ENCODE measurements around the gene MEOX2.

The MEOX2 gene

DNA sequence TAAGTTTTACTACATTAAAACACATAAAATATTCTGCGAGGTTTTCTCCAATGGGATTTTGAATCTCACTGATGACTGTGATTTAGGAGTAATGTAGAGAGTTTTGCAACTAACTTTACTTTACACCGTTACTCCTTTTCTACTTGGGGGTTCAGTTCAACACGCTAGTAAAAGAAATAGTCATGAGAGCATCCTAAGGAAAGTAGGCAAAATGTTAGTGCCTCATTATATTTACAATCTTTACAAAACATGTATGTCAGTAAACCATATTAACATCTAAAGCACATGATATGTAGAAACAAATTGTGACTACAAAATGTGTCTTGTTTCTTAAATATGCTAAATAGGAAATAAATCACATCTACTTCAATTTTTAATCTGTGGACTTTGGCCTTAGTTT lies 6.0 kb downstream of the MEOX2 start:
- no peak for FAIRE-seq

DNA sequence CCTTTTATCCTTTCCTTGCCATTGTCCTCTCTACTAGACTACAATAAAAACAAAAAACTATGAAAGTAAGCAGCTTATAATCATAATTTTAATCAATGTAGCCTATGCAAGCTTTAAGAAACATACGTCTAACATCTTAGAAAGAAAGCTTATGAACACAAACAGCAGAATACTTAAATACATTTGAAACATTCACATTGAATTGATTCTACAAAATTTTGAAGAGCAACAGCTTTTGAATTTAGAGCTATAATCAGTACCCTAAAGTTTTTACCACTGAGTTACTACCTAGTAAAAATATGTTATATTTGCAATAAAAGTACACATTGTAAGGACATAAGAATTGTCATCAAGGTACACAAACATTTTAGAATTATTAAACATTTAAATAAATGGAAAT lies 7.2 kb downstream of the MEOX2 start:
- no peak for FAIRE-seq

DNA sequence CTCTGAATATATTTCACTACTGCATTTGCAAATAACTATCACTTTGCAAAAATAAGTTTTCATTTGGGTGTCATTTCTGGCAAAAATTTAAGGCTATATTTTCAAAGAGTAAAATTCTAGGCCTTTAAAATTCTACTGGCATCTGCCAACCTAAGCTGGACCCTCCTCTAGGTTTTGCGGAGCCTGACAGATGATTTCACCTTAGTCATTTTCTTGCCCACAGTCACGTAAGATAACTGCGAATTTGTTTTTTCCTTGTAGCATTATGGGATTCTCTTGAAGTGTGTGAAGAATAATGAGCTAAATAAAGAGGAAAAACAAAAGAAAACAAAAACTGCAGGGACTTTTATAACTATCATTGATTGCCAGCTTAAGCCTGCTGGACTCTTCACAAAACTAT lies 7.8 kb downstream of the MEOX2 start:
- no peak for FAIRE-seq

DNA sequence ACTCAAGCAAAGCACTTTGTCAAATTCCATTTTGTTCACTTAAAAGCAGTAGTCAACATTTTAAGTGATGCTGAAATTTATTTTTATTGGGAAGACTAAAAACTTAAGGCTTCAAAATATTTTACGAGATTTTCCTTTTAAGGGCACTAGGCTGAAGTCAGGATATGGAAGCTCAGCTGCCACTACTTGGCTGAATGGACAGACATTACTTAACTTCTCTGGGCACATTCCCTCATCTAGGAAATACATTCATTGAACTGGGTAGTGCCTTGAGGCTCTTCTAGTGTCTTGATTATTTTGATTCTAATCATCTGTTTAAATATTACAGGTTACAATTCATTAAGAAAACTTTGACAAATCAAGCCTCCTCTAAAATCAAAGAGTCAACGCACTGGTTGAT lies 11.1 kb downstream of the MEOX2 start:
- no peak for FAIRE-seq

DNA sequence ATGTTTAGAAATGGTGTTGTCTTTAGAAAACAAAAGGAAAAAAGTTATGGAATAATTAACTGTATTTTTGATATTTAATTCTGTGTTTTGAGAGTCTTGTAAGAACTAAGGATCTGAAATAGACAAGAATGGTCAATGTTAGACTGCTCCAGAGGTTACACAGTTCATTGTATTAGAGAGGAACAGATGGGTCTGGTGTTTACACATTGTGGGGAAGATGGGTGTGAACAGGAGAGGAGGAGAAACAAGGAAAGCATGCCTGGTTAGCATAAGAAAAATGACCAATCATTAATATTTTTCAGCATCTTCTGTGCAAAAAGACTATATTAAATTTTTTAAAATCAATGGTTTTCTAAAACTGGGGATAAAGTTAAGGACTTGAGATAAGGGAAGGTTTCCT lies 11.9 kb downstream of the MEOX2 start:
- no peak for FAIRE-seq

DNA sequence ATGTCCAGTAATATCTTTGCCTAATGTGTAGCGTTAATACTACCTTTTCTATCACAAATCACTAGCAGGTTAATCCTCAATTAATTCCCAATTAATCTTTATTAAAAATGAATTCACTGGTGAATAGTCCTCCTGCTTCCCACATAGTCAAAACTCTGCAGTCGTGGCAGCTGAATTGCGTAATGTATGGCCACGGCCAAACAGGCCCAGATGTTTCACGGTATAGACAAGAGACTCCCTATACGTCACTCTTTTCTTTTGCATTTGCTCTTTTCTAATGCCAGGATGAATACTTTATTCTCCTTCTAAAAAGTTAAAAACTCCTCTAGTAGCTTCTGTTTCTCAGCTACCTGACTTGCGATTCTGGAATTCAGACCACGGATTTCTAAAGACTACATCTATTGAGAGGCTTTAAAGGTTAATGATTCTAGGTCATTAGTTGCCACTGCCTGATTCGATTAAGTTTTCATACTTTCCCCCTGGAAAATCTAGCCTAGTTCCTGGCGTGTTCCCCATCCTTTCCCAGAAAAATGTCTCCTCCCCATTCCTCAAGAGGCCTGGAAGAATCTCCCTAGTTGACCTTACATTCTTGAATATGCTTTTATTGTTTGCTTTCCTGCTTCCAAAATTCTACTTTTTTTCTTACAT lies 16.9 kb downstream of the MEOX2 start:
- FAIRE-seq, result no peak

DNA sequence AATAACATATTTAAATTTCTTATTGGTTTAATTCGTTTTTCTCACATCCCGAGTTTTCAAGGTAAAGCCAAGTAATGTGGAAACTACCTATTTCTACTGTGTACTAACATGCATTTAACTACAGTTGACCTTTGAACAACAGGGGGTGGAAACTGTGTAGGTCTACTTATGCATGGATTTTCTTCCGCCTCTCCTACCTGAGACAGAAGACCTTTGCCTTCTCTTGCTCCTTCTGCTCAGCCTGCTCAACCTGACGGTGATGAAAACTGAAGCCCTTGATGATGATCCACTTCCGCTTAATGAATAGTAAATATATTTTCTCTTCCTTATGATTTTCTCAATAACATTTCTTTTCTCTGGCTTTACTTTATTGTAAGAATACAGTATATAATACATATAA lies 18.5 kb downstream of the MEOX2 start:
- no peak for FAIRE-seq

DNA sequence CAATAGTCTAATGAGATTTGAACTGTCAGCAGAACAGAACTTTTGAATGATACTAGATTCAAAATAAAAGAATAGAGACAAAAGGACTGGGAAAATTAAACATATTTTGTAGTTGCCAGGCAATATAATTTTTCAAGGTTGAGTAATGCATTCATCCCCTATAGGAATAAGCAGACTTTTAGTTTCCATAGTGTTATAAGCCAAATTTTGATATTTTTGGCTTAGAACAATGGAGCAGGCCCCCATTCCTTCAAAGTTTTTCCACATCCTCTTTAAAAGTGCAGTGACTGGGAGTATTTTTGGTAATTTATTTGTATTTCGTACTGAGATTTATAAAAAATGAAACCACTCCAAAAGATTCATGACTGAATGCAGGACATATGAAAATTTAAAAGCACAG lies 24.0 kb downstream of the MEOX2 start:
- FAIRE-seq, result no peak

DNA sequence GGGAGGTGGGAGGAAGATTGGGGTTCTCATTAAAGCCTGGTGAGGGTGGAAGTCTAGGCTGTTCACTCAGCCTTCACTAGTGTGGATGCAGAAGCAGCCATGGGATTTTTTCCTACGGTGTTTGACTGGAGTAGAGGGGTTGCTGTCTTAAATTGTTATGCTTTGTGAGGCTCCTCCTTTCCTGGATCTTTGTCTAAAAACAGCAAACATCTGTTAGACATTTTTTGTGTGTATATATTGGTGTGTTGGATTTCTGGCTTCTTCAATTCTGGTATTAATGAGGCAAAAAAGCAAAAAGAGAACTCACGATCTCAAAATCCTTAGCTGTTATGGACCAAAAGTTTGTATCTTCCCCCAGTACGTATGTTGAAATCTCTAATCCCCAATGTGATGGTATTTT lies 28.2 kb downstream of the MEOX2 start:
- FAIRE-seq, result no peak

DNA sequence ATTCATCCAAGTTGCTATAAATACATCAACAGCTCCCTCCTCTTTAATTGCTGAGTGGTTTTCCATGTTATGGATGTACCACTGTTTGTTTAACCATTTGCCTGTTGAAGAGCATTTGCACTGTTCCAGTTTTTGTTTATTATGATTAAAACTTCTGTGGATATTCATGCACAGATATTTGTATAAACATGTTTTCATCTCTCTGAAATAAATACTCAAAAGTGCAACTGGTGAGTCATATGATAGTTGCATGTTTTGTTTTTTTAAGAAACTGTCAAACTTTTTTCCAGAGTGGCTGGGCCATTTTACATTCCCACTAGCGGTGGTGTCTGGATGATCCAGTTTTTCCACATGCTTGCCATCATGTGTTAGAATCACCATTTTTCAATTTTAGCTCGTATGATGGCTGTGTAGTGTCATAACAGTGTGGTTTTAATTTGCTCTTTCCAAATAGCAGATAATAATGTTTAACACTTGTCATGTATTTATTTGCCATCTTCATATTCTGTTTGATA lies 33.6 kb downstream of the MEOX2 start:
- FAIRE-seq, result no peak

DNA sequence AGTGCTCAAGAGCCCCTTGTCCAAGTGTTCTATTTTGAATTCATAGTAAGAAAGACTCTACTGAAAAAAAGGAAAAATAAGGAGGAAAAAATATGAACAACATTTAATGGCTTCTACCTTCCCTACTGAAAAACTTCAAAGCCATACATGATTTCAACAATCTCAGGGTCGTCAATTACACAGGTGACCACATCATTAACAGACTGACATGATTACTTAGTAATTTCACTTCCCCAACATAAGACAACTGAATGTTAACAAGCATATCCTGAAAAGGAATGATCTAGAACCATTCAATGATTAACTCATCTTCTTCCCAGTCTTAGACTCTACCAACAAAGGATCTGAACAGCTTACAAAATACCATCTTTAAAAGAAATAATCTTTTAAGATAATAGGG lies 34.8 kb downstream of the MEOX2 start:
- no peak for FAIRE-seq

DNA sequence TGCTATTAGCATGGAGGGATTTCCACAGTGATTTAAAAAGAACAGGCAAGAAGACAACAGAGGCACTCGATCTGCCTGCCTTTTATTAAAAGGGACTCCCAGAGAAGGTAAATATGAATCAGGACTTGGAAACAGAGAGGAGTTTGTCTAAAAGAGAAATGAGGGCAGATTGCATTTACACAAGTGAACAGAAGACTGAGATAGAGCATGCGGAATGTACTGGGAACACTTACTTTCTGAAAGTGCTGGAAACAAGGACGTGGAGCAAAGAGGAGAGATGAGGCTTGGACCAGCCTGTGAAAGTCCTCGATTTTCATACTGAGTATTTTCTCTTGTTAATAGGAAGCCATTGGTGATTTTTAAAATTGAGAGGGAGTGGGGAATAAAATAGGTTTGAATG lies 35.7 kb downstream of the MEOX2 start:
- no peak for FAIRE-seq

DNA sequence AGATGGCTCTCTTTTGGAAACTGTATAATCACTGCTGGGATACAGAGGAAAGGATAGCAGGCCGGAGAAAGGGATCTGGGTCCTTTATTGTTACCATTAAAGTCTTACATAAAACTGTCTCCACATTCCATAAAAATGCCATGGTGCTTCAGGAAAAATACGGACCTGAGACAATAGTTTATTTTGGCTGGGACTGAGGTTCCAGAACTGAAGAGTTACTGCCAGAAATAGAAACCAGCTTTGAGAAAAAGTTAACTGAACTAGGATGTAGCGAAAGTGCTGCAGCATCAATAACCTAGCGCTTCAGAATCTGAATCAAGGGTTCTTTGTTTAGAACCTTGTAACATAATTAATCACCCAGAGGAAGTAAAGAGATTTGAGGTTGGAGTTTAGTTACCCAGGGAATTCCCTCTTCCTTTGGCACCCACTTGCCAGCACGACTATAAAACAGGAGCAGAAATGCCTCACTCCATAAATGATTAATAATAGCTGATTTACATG lies 38.0 kb downstream of the MEOX2 start:
- FAIRE-seq, result no peak

DNA sequence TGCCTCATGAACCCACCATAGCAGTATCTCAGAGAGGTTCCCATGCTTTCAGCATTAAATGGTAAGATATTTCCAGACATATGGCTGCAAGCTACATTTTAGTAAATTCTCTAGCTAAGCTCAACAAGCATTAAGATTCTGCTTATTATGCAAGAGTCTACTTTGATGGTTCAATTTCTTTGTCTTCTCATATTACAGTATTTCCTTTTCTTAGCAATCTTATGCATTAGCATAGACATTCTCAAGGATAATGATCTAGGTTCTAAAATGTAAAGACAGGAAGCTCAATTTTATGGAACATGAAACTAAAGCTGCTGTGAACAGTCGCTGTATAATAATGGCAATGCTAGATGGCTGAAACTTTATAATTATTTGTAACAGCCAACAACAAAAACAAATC lies 39.2 kb downstream of the MEOX2 start:
- FAIRE-seq, result no peak

DNA sequence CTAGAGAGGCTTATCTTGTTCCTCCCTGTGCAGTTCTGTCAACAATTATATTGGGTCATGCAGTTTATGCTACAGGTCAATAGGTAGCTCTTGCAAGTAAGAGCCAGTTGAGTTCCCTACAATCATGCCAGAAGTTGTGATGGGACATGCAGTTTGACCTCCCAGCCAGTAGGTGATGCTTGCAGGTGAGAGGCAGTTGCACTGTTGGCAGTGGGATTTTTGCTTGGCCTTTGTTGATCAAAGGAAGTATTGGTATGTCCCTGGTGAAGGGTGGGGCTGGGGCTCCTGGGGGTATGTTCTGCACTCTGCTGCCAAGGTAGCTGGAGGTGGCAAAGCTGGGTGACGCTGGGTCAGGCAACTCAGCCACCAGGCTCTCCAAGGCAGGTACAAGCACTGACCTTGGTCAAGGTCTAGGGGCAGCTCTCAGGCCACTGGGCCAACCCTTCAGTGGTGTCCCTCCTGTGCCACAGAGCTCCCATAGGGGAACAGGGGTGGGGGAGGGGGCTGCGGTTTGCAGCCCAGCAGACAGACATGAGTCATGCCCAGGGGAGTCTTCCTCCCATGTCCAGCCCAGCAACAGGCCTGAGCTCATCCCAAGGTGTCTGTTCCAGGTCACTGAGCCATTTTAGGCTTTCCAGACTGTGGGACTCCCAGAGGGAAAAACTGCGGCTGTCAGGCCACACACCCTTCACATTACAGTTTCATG lies 43.3 kb downstream of the MEOX2 start:
- FAIRE-seq, result no peak

DNA sequence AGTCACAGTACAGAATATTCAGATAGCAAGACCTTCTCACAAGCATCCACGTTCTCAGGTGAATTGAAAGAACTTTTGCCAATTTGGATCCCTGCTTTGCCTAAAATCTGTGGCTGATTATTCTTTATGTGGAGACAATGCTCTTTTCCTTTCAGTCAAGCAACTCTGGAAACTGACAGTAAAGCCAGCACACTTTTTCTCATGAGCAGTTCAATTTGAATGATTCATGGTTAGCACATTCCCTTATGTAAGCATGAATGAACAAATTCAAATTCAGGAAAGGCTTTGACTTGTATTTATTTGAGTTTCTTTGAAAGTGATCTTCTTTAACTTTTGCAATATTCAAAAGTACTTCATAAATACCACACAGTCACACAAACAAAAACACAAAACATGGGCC lies 57.6 kb downstream of the MEOX2 start:
- no peak for FAIRE-seq

DNA sequence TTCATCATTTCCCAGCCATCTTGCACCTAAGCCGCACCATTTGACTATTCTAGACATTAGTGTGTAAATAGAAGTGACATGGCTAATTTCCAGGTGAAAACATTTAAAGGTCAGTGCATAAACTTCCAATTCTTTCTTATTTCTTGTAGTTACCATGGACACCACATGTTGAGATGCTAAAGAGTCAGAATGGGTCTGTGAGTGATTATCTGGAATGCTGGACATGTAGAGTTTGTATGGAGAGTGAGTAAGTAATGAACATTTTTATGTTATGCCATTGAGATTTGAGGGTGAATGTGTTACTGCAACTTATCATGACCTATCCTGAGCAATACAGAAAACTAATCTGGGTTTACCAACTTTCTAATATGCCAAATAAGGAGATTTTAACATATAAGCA lies 60.4 kb downstream of the MEOX2 start:
- FAIRE-seq, result no peak

DNA sequence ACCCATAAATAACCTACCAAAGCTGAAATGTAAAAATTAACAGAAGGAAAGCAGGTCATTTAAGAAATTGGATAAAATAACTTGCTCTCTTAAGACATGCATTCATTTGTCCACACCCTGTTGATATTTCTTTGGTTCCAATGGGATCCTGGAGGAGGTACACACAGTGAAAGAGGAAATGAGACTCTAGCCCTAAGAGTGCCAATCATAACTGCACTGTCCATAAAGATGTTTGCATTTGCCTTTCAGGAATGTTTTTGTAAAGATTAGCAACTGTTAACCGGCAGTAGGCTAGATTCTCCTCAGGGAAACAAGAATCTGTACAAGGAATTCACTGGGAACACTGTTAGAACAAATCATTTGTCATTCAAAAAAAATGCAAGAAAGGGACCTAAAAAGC lies 61.0 kb downstream of the MEOX2 start:
- FAIRE-seq, result no peak

DNA sequence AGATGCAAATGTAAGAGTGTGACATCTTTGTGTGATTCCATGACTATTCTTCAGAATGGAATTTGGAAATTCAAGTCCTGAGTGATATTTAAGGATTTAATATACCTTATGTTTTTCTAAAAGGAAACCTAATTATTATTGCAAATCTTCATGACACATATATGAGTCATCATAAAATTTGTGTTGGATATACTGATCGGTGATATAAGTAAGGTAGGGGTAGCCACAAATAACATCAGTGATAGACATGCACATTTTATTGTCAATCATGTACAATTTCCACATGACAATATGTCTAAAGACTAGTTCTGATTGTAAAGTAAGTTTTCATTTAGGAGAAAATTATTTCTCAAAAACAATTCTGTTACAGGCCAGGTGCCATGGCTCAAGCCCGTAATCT lies 65.0 kb downstream of the MEOX2 start:
- FAIRE-seq, result no peak

DNA sequence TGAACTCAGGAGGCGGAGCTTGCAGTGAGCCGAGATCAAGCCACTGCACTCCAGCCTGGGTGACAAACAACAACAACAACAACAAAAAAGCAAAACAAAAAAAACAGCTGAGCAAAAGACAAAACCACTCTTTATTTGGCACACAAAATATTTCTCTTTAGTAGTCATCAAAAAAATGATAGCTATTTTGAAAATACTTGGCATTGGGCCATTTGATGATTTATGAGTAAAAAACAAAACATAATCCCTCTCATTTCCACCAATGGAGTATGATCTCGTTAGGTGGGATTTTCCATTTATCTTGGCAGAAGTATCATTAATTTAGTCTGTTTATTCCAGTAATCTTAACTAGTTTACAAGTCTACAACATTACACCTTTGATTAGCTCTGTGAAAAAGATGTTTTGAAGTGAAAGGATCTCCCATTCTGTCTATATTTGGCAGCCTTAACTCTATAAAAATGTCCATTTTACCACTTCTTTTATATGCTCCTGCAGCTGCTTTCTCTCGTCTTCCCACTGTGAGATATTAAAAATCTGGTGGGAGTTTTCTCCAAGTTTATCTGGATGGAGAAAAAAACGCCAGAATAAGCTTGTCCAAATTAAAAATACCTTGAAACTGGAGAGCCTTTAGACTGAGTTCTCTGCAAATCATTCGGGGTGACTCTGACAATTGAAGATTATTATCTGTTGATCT lies 65.8 kb downstream of the MEOX2 start:
- no peak for FAIRE-seq

DNA sequence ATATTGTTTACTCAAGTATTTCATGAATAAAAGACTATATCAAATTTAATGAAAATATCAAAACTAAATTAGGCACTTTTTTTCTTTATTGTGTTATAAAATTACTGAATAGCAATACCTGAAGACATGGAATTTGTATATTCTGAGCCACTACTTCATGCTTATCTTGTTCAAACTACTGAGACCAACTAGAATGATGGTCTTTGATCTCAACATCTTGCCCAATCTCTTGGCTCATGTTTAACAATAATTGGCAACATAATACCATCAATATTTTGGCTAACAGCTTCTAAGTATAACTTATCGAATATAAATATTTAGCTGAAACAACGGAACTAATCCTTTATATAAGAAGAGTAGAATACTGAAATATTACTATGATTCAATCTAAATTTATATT lies 68.2 kb downstream of the MEOX2 start:
- FAIRE-seq, result peak; percentile 53

DNA sequence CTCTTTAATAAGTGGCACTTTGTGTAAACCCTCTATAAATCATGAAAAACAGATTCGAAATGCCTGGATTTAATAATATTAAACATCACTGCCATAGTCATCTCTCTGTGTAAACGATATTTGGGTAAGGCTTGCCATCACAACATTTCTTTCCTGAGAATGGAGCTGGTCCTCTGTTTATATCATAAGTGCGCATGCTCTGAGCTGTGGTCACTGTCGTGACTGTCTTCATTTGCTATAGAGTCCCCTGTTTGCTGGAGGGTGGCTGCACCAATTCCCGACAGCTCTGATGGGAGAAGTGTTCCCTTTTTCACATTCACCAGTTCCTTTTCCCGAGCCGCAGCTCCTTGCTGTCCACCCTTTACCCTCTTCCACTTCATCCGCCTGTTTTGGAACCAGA lies 74.3 kb downstream of the MEOX2 start:
- FAIRE-seq, result no peak

DNA sequence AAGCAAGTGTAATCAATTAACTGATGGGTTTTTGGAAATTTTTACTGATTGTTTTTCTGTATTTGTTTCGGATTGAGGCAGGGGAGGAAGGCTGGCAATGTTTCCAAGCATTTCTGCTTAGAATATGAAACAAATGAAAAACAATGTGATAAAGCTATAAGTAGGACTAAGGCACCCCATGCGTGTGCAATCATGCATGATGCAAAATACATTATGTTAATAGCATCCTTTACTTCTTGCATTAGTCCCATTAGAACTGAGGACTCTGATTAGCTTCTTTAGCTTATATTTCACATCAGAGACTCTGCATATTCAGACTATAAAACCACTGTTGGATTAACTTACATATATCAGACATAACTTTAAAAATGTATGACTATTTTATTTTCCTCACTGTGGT lies 76.0 kb downstream of the MEOX2 start:
- FAIRE-seq, result no peak

DNA sequence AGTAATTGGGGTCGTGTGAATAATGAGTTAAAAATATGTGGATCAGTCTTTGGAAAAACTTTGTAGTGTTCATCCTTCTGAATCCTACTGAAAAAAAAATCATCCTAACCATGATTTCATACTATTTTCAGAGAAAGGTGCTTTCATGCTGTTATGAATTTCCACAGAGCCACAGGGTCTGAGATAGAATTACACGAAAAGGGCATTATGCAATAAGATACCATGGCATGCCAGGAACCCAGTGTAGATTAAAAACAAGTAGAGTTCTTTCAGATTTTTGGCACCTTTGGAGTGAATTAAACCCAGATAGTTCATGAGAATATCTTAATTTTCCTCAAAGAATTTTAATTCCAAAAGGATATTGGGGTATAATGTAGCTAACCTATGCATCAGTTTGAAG lies 77.2 kb downstream of the MEOX2 start:
- FAIRE-seq, result no peak
